Adrenal gland (tissue), 12 donors: Measurements from ENCODE around the gene HEPN1. TPM values are rescaled to one million over a fixed set of nuclear protein-coding genes. Genes with fewer than 3 reads are reported as not detected.
"Not testable (repeated sequence)": the region's sequence is repeated elsewhere in the genome, so short reads cannot be mapped to it uniquely, and the experiment has no call there.

Experiments
- DNase-seq, 7 donors: peaks; one replicate each; pipeline ENCODE4 v3.0.0-alpha.2; 2019 to 2020
- H3K27ac ChIP-seq, 5 donors: fragments of 200-600 bp; sonication (generic) in 4 of 5; 1 replicate in 3 of 5; 2 replicates in 2 of 5; pipeline versions ENCODE4 v1.5.1 to v1.8.0; 2016 to 2020; ENCODE audit warnings: mild to moderate bottlenecking in 1 of 5
- H3K27me3 ChIP-seq: fragments of 200-600 bp; 2 replicates; pipeline ENCODE4 v1.8.0; 2021
- H3K36me3 ChIP-seq, 2 donors: fragments of 200-600 bp; replicated peaks in 1 of 2; 1 replicate in 1 of 2; 2 replicates in 1 of 2; pipeline versions ENCODE4 v1.5.1 to v1.8.0; 2018 to 2022
- H3K4me1 ChIP-seq, 2 donors: fragments of 200-600 bp; replicated peaks in 1 of 2; 1 replicate in 1 of 2; 2 replicates in 1 of 2; pipeline versions ENCODE4 v1.5.1 to v1.8.0; 2018 to 2021
- H3K4me3 ChIP-seq, 4 donors: fragments of 200-600 bp; sonication (generic) in 3 of 4; one replicate each; pipeline ENCODE4 v1.5.1; 2016 to 2018
- H3K9me3 ChIP-seq, 3 donors: fragments of 200-600 bp; sonication (generic) in 1 of 3; replicated peaks in 1 of 3; 1 replicate in 2 of 3; 2 replicates in 1 of 3; pipeline versions ENCODE4 v1.5.1 to v1.8.0; 2016 to 2021
- POLR2A ChIP-seq, 2 donors: fragments of 450-650 bp; IDR thresholded peaks; one replicate each; pipeline ENCODE4 v1.6.1; 2017; ENCODE audit warnings: antibody characterized with exemption in 2 of 2, mild to moderate bottlenecking in 2 of 2, moderate library complexity in 1 of 2
- WGBS, 4 donors: extraction: QIAGEN DNeasy Blood & Tissue Kit in 2 of 4; methylation state at CpG; one replicate each; pipeline versions ENCODE4 v1.1.5 to v1.1.7; 2013 to 2017; 5-methylcytosine and 5-hydroxymethylcytosine counted together
- intact Hi-C, 2 donors: fragments of 100-400 bp; cut with DNase I; formaldehyde crosslinking; loops; one replicate each; pipeline versions ENCODE4 v1.14.1 to v1.15.0; 2022 to 2023
- polyA plus RNA-seq, 3 donors: library from polyadenylated mRNA; stranded (reverse); fragments of 200-250 nt in 2 of 3; fragments of 350-450 nt in 1 of 3; fragmentation: Illumina TruSeq in 1 of 3; extraction: RNeasy Lipid Tissue Mini Kit (QIAGEN cat#74804) in 1 of 3; gene quantifications; one replicate each; pipeline ENCODE4 v1.2.3, GENCODE V29; 2013 to 2014
- total RNA-seq, 9 donors: library from RNA; depleted of rRNA in 4 of 9; stranded (reverse); fragments of >200 nt in 4 of 9; fragments of 120-200 nt in 1 of 9; fragmentation: NEBNext Ultra II Directional in 1 of 9; extraction: Animal tissue kit (Norgen Biotek cat#: 25700) in 1 of 9; gene quantifications; one replicate each; pipeline versions ENCODE4 v1.1.0 to v1.2.4, GENCODE V29; 2013 to 2023
- TF ChIP-seq, protein P1 (sequence below), 6 experiments: fragments of 450-650 bp in 4 of 6; fragments of 200-600 bp in 2 of 6; sonication (generic) in 1 of 6; IDR thresholded peaks; 1 replicate in 5 of 6; 2 replicates in 1 of 6; pipeline versions ENCODE4 v1.5.1 to v1.8.0; 2016 to 2021; ENCODE audit warnings: antibody characterized with exemption in 6 of 6, mild to moderate bottlenecking in 2 of 6, moderate library complexity in 1 of 6
- donor health status: healthy with polysubstance abuse.
- donor health status: Bipolar disorder and iron deficiency.
- donor health status: DM: yes; HTN: yes; CAD: no.
- donor health status: DM: no; HTN: no; CAD: no.
- donor health status: DM: no; HTN: no; CAD: no.
- donor health status: DM: yes; HTN: yes; CAD: no.

Gene HEPN1
- total and polyA plus RNA-seq, 12 donors, result 0.07 to 0.28 TPM; not detected in 10

DNA sequence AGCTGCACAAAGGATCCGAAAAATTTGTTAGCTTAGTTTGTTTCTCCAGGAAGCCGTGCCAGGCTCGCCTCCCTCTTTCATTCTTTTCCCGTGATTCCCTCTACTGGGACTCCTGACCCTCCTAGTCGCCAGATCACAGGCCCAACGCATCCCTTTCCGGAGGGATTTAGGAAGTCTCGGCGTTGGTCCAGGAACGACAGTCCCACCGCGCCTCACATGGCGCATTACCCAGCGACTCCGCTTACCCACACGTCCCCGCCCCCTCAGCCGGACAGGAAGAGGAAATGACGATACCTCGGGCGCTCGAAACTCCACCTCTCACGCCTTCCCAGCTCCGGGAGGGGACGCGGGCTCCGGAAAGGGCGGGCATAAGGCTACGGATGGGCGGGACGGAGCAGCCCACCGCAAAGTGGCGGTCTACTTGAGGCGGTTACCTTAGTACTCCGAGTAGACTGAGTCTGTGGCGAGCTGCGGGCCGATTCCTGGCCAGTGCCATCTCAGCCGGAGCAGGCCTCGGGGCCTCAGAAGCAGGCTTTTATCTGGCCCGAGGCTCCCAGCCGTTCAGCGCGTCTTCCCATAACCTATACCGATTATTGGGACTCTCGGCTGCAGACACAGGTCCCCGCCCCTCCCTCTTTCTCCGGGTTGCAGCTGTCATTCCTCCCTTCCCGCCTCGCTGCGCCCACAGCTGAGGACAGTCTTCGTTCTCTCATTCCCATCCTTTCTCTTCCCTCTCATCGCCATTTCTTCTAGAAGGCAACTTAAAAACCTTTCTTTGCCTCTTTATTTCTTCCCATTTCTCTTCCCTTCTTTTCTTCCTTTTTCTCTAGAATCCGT lies 34.9 kb downstream of the HEPN1 start, which contains the start of gene CCDC15:
Gene CCDC15, plus strand, starts transcription at position 450 of the 837 bp plus-strand sequence. CDS start 531 bp downstream, outside the sequence.
- intact Hi-C loops, result loop anchor here in 1 of 2 donors (10.0 kb wide), 2 partner anchors 191 to 391 kb away; no protein-coding TSS in a partner anchor
- DNase-seq, result peak; percentile 96 to 99 (median 98)

DNA sequence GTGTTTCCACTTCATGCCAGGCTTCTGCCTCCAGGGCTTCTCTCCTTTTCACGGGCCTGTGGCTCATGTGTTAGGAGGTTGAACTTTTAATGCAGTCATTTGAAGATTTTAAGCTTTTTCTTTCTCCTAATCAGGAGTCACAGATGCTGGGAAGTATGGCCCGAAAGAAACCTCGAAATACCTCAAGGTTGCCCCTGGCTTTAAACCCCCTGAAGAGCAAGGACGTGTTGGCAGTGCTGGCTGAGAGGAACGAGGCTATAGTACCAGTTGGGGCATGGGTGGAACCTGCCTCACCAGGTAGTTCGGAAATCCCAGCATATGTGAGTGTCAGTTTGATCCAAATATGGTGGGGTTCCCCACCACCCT lies 35.5 kb downstream of the HEPN1 start:
- peaks cover 5 to 13% of the 10 kb centered on the region in 2 donors for H3K4me1 ChIP-seq
- peak overlapping the region in 2 of 4 donors; percentile 65 for H3K4me3 ChIP-seq
- H3K27me3 ChIP-seq, result no peaks in the 10 kb centered on the region
- WGBS, 4 donors, result 11 to 31% (median 22%) methylated on average over 5 to 6 of the region's 6 CpGs
- intact Hi-C loops, result loop anchor here in 1 of 2 donors (10.0 kb wide), 2 partner anchors 190 to 390 kb away; no protein-coding TSS in a partner anchor
- TF ChIP-seq, protein P1, sequence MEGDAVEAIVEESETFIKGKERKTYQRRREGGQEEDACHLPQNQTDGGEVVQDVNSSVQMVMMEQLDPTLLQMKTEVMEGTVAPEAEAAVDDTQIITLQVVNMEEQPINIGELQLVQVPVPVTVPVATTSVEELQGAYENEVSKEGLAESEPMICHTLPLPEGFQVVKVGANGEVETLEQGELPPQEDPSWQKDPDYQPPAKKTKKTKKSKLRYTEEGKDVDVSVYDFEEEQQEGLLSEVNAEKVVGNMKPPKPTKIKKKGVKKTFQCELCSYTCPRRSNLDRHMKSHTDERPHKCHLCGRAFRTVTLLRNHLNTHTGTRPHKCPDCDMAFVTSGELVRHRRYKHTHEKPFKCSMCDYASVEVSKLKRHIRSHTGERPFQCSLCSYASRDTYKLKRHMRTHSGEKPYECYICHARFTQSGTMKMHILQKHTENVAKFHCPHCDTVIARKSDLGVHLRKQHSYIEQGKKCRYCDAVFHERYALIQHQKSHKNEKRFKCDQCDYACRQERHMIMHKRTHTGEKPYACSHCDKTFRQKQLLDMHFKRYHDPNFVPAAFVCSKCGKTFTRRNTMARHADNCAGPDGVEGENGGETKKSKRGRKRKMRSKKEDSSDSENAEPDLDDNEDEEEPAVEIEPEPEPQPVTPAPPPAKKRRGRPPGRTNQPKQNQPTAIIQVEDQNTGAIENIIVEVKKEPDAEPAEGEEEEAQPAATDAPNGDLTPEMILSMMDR (IDR thresholded peaks at IDR 0.05), result no peak
- TF ChIP-seq POLR2A (IDR thresholded peaks at IDR 0.05), result no peak
- no peaks in the 10 kb centered on the region for H3K36me3 ChIP-seq
- DNase-seq, result no peak
- no peaks in the 10 kb centered on the region for H3K9me3 ChIP-seq
- peak overlapping the region in 2 of 5 donors; percentile 69 to 81 for H3K27ac ChIP-seq

More for the DNA sequence above, 34.9 kb downstream of the HEPN1 start, which contains the start of gene CCDC15:
- H3K27me3 ChIP-seq, result no peaks in the 10 kb centered on the region
- H3K27ac ChIP-seq, result peak within 1 kb of the TSS in 4 of 5 donors; percentile 34 to 84 (median 75)
- 0 to 1% (median 0%) methylated on average over 42 to 54 of the region's 54 CpGs for WGBS, 4 donors
- H3K4me3 ChIP-seq, result peak within 1 kb of the TSS; percentile 26 to 65 (median 56)
- peaks cover 5 to 13% of the 10 kb centered on the region in 2 donors for H3K4me1 ChIP-seq
- peak; percentile 70 to 78 for TF ChIP-seq POLR2A (IDR thresholded peaks at IDR 0.05)
- TF ChIP-seq, protein P1 (IDR thresholded peaks at IDR 0.05), result no peak
- H3K36me3 ChIP-seq, result no peaks in the 10 kb centered on the region
- H3K9me3 ChIP-seq, result no peaks in the 10 kb centered on the region

DNA sequence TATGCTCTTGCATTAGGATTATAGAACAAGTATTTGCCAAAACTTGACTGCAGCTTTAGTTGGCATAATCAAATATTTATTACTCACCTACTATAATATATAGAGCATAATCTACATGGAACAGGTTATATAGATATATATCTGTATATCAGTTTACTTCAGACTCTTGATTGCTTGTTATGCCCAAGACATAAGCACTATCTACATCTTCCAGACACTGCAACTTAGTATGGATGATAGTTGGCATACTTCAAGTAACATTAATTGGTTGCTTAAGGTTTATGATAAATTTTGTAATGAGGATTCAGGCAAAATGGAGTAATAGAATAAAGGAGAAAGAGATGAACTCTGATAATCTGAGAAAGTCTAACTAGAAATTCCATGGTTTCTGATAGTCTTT lies 36.0 kb downstream of the HEPN1 start:
- DNase-seq, result no peak
- Histone ChIP-seq H3K27ac (no peak overlapping the region), H3K9me3 (no peaks in the 10 kb centered on the region), H3K4me1 (peaks cover 5 to 13% of the 10 kb centered on the region in 2 donors), H3K36me3 (no peaks in the 10 kb centered on the region), H3K27me3 (no peaks in the 10 kb centered on the region), H3K4me3 (no peak overlapping the region)
- no peak for TF ChIP-seq POLR2A (IDR thresholded peaks at IDR 0.05)
- TF ChIP-seq, protein P1 (IDR thresholded peaks at IDR 0.05), result no peak
- intact Hi-C loops, result loop anchor here in 1 of 2 donors (10.0 kb wide), 2 partner anchors 190 to 390 kb away; no protein-coding TSS in a partner anchor

DNA sequence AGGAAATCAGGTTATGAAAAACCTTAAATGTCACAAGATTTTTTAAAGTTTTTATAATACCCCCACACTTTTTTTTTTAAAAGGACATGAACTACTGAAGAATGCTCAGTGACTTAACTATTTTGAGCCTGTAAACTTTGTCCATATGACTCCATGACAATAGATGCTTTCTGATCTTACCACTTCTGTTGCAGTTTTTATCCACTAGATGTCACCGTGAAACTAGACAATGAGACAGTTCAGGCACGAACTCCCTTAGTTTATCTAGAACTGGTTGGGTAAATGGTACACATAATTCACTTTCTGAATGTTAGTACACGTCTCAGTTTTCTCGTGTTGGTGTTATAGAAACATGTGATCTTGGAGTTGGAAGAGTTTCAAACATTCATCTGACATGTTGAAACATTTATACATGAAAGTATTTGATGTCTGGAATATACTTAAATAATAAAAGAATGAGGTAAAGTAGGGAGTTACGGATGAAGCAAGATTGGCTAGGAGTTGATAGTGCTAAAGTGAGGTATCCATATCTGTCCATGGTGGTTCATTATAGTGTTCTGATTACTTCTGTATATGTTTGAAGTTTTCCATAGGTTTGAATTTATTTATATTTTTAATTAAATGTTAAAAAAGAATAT lies 43.0 kb downstream of the HEPN1 start:
- 18 to 22% (median 20%) methylated on average over 5 of the region's 5 CpGs for WGBS, 4 donors
- Histone ChIP-seq H3K4me1 (no peaks in the 10 kb centered on the region), H3K36me3 (no peaks in the 10 kb centered on the region), H3K4me3 (no peak overlapping the region), H3K27ac (no peak overlapping the region), H3K9me3 (no peaks in the 10 kb centered on the region), H3K27me3 (no peaks in the 10 kb centered on the region)
- TF ChIP-seq, protein P1 (IDR thresholded peaks at IDR 0.05), result peak; percentile 35 to 93 (median 84)
- no peak for TF ChIP-seq POLR2A (IDR thresholded peaks at IDR 0.05)
- intact Hi-C loops, result loop anchor here in 1 of 2 donors (5.0 to 10.0 kb wide), 3 partner anchors 180 to 443 kb away; no protein-coding TSS in a partner anchor
- peak in 2 of 7 donors; percentile 6 to 18 for DNase-seq

DNA sequence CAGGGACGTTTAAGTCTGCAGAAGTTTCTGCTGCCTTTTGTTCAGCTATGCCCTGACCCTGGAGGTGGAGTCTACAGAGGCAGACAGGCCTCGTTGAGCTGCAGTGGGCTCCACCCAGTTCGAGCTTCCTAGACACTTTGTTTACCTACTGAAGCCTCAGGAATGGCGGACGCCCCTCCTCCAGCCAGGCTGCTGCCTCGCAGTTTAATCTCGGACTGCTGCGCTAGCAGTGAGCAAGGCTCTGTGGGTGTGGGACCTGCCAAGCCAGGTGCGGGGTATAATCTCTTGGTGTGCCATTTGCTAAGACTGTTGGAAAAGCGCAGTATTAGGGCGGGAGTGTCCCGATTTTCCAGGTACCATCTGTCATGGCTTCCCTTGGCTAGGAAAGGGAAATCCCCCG lies 49.1 kb downstream of the HEPN1 start:
- WGBS, 4 donors, result 88 to 96% (median 93%) methylated on average over 11 to 13 of the region's 13 CpGs
- DNase-seq, H3K9me3 ChIP-seq, H3K27me3 ChIP-seq, H3K27ac ChIP-seq, H3K4me3 ChIP-seq, H3K36me3 ChIP-seq, H3K4me1 ChIP-seq: not testable (repeated sequence)
- intact Hi-C loops, result loop anchor here in 1 of 2 donors (10.0 kb wide), 2 partner anchors 377 to 437 kb away; no protein-coding TSS in a partner anchor
